GM21619 (cell line): ENCODE results near the gene GPR139.

Experiments used
- ATAC-seq: cut with Tn5 transposase; IDR thresholded peaks from one replicate; pipeline ENCODE4 v1.9.1; 2021; ENCODE audit not compliant: unreplicated experiment

GPR139 gene

DNA sequence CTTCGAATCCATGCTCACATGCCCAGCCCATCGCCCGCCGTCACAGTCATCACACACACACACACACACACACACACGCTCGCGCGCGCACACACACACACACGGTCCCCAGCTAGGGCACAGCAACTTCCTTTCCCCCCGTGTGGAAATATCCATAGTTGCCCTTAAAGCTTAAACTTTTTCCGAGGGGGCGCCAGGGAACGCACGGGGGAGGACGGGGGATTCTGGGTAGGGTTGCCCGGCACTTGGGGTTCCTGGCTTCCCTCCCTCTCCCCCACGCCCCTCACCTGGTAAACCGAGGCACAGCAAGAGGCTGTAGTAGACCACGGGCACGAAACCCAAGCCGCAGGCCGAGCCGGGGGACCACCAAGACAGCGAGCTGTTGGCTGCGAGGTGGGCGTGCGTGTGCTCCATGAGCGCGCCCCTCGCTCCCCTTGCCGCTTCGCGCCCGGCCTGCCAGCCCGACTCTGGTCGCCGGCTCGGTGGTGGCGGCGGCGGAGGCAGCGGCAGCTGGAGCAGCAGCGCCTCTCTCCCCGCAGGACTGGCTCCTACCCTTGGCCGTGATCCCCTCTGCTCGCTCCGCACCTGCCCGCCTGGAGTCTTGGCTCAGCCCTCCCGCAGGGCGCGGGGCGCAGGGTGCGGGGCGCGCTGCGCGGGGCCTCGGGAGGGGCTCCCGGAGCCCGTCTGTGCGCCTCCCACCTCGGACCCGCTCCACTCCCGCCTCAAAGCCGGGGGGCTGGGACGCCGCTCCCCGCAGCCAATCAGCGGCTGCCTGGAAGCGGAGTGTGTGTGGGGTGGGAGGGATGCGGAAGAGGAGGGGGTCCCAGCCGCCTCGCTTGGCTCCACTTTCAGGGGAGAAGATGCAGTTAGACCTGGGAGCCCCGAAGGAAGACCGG lies at the start of gene GPR139:
TSS of gene GPR139 (minus strand) at position 688 of the 896 bp plus-strand sequence. CDS start at position 414, 274 bp downstream.
- ATAC-seq: no peak

DNA sequence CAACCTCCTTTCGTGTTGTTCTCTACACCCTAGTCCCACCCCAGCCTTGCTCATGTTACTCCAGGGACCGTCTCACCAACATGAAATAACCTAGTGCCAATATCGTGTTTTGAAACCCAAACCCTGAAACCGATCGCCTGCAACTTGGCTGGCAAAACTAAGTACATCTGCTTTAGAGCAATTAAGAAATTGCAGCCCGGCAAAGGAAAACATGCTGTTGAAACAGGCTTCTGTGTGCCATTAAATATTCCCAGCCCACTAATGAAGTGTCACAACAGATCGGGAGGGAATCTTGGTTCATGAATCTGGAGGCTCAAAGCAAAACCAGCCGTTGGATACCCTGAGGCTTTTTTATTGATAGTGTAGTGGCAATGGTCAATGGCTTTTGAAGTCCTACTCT lies 48.3 kb upstream of the GPR139 start:
- ATAC-seq: no peak

DNA sequence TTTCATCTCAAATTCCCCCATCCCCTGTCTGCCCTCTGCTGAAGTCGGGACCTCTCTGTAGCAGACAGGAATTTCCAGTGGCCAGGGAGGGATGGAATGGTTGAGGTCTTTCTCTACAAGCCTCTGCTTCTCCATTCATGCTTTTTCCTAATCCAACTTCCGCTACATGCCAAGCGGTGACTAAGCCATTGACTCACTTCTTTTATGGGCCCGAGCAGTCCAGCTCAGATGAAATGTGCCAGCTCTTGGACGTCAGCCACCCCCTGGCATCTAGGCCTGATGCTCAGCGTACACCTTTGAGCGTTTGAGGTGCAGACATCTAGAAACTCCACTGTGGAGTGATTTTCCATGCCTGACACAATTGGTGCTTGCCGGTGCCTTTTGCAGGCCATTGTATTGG lies 40.7 kb upstream of the GPR139 start:
- no peak for ATAC-seq

DNA sequence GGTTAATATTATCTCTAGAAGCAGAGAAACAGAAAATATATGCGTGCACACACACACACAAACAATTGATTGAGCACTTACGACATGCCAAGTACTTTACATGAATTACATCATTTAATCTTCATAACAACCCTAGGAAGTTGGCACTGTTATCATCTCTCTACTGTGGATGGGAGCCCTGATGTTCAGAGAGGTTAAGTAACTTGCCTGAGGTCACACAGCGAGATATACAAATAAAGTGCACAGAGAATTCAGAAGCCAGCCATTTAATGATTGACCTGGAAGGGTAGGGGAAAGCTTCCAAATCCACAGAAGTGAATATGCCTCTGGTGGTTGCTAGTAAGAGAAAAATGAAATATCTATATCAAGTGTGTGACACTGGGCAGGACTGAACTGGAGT lies 37.5 kb upstream of the GPR139 start:
- ATAC-seq: no peak

DNA sequence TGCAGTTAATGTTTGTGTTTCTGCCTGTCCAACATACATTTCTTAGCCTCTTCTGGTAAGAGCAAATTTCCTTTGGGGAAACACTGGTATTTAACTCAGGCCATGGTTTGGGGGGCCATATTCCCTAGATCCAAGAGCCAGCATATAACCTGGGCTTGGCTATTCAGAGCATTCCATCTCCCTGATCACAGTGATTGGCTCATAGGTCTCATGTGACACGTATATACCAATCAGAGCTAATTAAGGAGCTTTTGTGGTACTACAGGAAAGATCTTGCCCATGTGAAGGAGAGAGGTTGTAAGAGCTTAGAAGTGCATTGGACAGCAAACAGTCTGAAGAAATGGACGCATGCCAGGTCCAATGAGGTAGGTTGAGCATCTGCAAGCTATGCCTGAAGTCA lies 33.4 kb upstream of the GPR139 start:
- no peak for ATAC-seq

DNA sequence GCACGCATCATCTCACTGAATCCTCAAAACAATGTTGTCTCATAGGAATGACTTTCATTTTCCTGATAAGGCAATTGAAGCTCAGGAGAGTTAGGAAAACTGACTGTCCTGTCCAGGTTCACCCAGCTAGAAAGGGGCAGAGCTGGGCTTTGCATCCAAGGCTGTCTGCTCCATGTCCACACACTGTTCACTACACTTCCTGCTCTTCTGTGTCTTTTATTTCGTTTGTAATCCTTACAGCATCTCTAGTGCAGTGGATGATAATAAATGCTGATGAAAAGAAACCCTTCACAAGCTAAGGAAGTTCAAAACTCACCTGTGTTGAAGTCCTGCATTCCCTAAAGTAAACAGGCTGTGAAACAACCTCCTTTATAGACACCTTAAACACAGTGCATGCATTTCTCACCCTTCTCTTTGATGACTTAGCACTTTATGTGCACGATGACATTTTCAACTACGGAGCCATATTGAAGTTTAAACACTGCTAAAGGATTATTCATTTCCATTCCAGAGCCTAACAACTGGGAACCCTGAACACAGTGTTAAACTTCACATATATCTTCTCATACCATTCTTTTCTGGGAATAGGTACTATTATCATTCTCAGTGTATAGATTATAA lies 31.0 kb upstream of the GPR139 start:
- no peak for ATAC-seq

DNA sequence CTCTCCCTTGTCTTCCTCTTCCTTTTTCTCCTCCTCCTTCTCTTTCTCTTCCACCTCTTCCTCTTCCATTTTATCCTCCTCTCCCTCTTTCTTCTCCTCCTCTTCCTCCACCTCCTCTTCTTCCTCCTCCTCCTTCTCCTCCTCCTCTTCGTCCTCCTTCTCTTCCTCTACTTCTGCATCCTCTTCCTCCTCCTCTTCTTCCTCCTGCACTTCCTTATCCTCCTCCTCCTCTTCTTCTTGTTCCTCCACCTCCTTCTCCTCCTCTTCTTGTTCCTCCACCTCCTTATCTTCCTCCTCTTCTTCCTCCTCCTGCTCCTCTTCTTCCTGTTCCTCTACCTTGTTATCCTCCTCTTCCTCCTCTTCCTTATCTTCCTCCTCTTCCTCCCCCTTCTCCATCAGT lies 28.8 kb upstream of the GPR139 start:
- ATAC-seq: no peak

DNA sequence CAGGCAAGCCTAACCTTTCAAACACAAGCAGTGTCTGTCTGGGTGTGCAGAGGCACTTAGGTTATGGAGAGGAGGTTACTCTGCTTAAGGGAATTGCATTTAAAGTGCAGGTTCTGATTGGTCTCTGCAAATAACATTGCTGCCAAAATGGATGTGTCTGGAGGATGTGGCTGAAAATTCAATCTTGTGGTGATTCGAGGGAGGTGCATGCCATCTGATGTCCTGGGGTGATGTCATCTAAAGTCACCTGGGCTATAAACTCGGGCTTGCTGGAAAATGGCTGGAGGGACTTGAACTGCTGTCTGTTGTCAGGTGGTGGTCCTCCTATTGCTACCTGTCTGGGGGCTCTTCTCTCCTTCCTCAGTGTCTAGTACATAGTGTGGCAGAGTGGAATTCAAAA lies 28.3 kb upstream of the GPR139 start:
- ATAC-seq: no peak

DNA sequence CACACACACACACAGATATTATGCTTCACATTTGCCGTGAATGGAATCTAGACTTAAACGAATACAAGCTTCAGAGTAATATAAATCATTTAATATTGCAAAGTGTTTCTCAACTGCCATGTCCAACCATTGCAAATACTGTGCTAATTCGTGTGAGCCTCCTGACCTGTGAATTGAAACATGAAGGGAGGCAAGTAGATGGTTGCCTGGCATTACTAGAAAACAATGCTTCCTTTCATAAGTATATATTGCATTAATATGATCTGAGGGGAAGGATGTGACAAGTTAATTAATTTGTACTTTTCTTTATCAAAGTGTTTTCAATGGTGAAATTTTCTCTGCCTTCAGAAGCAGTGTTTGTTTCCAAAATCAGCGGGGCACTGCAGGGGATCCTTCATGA lies 25.7 kb upstream of the GPR139 start:
- ATAC-seq: no peak

DNA sequence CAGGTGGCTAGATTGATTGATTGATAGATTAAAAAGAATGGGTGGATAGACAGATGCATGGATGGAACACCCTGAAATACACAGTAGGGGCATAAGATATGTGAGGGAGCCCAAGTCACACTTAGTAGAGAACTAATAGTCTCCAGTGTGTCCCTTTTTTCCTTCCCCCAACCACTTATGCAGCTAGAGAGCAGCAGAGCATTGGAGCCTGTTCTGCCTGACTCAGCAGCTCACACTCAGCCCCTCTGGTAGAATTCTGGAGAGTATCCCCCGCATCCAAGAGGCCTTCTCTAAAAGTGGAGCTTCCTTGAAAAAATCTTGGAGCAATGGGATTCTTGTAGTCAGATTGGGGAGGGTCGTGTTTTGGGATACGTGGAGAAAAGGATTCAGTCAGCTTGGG lies 20.5 kb upstream of the GPR139 start:
- ATAC-seq: no peak

DNA sequence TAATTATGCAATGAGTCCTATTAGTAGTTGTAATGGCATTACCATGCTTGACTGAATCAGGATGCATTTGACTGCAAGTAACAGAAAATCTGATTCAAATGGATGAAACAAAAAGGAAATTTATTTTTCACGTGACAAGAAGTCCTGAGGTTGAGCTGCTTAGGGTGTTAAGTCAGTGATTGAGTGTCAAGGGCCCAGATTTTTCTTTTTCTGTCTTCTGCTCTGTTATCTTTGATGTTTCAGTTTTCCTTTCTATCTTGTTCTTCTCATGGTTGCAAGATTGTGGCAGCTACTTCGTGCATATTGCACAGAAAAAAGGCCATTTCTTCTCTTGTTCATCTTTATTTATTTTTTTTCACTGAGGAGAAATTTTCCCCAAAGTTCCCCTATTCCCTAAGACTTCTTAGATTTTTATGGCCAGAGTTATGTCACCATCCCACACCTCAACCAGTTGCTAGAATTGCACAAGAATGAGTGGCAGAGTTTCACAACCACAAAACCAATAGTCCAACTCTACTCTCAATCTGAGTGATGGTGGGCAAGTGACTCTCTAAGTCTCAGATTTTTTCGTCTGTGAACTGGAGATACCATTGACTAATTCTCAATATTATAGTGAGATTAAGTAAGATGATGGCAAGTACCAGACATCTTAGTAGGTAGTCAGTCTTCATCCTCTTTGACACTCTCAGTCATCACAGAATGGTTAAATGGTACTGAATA lies 15.7 kb upstream of the GPR139 start:
- ATAC-seq: no peak

DNA sequence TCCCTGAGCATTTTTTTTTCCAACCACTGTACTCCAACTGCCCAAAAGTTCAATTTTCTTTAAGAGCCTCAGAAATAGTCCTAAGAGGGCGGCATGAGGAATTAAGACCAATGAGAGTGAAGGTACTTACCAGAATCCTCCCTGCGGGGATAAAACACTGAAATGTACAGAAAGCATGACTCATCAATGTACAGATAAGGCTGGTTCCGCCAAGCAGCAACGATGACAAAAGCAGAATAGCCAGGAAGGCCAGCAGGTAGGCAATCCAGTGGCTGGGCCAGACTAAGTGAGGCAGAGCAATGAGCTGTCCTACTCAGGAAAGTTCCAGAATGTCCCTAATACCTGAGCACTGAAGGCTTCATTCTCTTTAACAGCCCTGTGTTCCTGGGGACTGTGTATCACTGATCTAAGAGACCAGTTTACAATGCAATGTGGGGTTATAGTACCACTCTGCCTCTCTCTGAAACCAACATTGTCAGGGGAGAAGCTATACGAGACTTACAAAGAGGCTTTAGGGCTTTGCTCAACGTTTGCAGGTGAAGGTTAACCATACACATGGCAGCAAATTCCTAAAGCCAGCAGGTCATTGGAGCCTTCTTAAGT lies 11.0 kb upstream of the GPR139 start:
- ATAC-seq: no peak

DNA sequence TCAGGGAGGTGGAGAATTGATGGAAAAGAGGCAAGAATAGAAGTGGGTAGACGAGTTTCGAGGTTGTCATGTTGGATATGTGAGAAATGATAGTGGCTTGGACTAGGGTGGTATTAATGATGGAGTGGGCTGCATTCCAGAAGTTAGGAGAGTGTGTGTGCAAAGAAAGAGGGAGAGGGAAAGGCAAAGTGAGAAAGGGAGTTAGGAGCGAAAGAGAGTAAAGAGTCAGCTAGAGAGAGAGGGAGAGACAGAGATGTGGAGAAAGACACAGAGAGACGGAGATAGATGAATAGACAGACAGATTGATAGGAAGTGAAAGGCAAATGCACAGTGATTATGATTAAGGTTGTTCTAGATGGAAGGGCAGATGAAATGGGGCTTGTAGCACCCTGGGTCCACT lies 5.4 kb upstream of the GPR139 start:
- no peak for ATAC-seq

DNA sequence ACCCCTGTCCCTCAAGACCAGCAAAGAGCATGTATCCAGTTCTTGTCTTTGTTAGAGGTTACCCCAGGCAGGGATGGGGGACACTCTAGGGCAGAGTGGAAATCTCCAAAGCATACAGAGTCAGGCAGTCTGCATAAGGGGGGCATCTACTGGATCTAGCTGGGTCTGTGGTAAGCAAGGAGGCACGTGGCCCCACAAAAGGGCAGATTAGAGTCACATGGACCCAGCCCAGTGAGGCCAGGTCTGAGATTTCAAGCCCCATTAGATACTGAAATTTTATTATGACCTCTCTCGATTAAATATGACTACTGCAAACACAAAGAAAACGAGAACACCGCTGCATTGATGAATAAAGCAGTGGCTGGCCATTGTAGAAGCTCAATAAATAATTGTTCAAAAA lies 1.6 kb upstream of the GPR139 start:
- ATAC-seq: no peak

DNA sequence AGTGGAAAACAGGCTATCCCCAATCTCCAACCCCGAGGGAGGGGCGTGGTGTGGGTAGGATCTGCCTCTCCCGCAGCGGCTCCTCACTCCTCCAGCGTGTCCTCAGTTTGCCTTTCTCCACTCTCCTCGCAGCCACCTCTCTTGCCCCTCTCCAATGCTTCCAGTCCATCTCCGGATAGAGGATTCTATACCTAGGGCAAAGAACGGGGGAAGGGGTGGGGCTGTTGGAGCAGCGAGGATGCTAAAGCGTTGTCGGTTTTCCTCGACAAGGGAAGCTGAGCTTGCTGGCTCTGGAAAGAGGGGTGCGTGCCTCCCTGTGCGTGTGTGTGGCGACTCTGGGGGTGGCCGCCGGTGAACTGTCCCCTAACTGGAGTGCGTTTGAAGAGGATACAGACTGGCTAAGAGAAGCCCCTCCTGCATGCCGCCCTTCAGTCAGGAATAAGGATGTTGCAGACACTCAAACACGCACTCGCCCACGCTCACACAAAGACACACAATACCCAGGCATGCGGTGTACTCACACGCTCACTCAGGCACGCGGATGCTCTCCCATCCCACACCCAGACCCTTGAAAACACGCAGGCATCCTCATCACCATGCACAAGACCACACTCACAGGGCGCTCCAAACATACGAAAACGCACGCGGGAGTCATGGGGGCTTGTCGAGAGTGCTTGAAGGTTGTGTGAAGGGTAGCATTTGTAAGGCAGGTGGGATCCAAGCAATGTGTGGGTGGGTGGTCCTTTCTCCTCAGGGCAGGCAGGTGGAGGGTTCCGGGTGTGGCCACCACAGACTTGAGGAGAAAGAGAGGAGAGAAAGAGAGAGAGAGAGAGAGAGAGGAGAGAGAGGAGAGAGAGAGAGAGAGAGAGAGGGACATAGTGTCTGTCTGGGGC lies 655 bp upstream of the GPR139 start:
- no peak for ATAC-seq

DNA sequence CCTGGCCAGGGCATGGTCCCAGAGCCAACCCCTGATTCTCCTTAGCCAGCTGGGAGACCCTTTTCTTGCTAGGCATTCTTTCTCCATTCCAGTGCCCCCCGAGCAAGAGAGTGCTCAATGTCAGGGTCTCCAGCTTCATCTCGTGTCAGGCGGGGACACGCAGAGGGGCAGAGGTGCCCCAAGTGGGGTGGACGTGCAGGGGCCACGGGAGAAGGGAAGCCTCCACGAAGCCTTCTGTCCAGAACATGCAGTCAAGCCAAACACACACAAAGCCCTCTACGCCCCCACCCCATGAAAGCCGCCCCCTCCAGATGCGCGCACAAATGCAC lies 852 bp downstream of the GPR139 start:
- ATAC-seq: no peak

DNA sequence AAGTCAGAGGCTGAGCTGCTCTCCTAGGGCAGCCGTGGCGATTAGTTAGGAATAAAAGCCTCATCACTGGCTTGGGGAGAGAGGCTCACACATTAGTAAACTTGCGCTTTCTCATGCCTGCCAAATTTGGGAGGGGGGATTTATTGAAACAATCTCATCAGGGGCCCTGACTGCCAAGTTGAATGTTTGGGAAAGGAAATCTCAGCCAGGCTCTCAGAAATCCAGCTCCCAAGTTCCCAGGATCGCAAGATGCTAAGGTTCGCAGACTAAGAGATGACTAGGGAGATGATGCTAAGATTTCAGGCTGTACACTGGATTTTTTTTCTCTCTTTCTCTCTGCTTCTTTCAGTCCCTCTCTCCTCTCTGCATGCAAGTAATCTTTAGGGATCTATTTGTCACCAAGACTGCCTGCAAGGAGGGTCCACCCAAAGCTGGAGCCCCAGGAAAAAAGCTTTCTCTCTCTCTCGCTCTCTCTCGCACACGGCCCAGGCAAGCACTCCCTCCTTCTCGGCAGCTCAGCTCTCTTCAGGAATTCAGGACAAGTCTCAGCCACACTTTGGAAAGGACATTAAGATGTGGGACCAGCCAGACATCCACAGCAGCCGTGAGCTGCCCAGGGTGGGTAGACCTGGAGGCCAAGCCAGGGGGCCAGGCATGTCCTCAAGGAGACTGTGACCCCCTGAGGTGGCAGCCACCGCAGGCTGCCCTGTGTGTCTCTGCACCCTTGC lies 1.4 kb downstream of the GPR139 start:
- no peak for ATAC-seq

DNA sequence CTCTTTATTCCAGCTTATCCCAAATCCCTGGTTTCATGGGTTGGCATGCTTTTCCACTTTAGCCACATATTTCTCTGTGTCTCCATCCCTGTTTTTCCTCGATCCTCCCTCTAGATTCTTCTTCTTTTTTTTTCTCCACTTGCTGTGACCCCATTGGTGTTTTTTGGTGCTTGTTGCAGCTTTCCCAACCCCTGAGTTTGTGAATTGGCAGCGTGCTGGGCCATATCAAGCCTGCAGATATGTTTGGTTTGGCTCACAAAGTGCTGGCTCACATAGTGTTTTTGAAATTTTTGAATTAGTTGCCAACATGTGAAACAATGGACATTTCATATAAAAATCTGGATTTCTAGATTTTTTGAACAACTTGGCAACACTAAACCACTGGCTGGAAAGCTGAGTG lies 8.8 kb downstream of the GPR139 start:
- no peak for ATAC-seq

DNA sequence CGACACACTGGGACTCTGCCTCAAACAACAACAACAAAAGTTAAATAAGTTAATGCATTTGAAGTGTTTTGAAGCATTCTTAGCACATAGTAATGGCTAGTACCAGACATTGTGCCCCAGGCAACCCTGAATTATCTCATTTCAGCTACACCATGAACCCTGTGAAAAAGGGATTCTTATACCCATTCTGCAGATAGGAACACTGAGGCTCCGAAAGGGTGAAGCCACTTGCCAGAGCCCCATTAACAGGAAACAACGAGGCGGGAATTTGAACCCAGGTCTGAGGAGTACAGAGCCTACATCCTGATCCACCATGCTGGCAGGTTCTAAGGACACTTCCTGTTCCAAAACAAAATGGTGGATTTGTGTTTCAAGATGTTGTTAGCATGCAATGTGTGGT lies 9.2 kb downstream of the GPR139 start:
- ATAC-seq: no peak

DNA sequence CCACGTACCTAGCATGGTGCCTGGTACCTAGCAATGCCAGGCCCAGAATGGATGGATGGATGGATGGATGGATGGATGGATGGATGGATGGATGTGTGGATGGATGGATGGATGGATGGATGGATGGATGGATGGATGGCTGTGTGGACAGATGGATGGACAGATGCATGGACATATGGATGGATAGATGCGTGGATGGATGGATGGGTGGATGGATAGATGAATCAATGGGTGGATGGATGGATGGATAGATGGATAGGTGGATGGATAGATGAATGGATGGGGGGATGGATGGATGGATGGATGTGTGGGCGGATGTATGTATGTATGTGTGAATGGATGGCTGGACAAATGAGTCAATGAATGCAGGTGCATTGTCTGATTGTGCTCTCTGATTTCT lies 12.6 kb downstream of the GPR139 start:
- no peak for ATAC-seq
